Loucy (cell line): Measurements from ENCODE around the gene HIP1R.

Source experiments
- H2AFZ ChIP-seq: fragments of 200-600 bp; sonication (generic); 2 replicates; pipeline ENCODE4 v1.6.0; 2016; ENCODE audit warnings: antibody characterized with exemption, mild to moderate bottlenecking, low read length, moderate library complexity
- H3F3A ChIP-seq: fragments of 200-600 bp; 2 replicates; pipeline ENCODE4 v1.6.0; 2016; ENCODE audit warnings: antibody characterized with exemption, low read depth, mild to moderate bottlenecking
- H3K27me3 ChIP-seq: fragments of 200-600 bp; sonication (generic); 2 replicates; pipeline ENCODE4 v1.6.1; 2014; ENCODE audit warnings: low read length, mild to moderate bottlenecking; ENCODE audit not compliant: insufficient read depth, poor library complexity, severe bottlenecking
- H3K36me3 ChIP-seq: fragments of 200-600 bp; sonication (generic); 2 replicates; pipeline ENCODE4 v1.6.1; 2016; ENCODE audit warnings: low read length; ENCODE audit not compliant: insufficient read depth
- H3K4me1 ChIP-seq: fragments of 200-600 bp; sonication (generic); 2 replicates; pipeline ENCODE4 v1.5.1; 2014; ENCODE audit warnings: low read length, mild to moderate bottlenecking; ENCODE audit not compliant: insufficient read depth, poor library complexity, severe bottlenecking
- H3K4me2 ChIP-seq: fragments of 200-600 bp; sonication (generic); 2 replicates; pipeline ENCODE4 v1.6.0; 2014; ENCODE audit warnings: antibody characterized with exemption, low read length, low read depth, mild to moderate bottlenecking; ENCODE audit not compliant: poor library complexity, severe bottlenecking
- H3K4me3 ChIP-seq: fragments of 200-600 bp; sonication (generic); 2 replicates; pipeline ENCODE4 v1.5.1; 2014; ENCODE audit warnings: low read length, mild to moderate bottlenecking, mixed read lengths; ENCODE audit not compliant: poor library complexity, severe bottlenecking
- H3K79me2 ChIP-seq: fragments of 200-600 bp; sonication (generic); 2 replicates; pipeline ENCODE4 v1.6.1; 2014; ENCODE audit warnings: low read length; ENCODE audit not compliant: insufficient read depth
- H3K9ac ChIP-seq: fragments of 200-600 bp; sonication (generic); 2 replicates; pipeline ENCODE4 v1.6.0; 2014; ENCODE audit warnings: mild to moderate bottlenecking, low read depth, low read length, moderate library complexity; ENCODE audit not compliant: poor library complexity, severe bottlenecking
- H3K9me2 ChIP-seq: fragments of 200-600 bp; sonication (generic); replicated peaks from 2 replicates; pipeline ENCODE4 v1.6.1; 2016; ENCODE audit warnings: low read depth, low read length, mixed read lengths
- H3K9me3 ChIP-seq: fragments of 200-600 bp; sonication (generic); 2 replicates; pipeline ENCODE4 v1.6.1; 2014; ENCODE audit warnings: mild to moderate bottlenecking, antibody characterized with exemption, low read length, low read depth; ENCODE audit not compliant: insufficient read depth
- H4K20me1 ChIP-seq: fragments of 200-600 bp; sonication (generic); 2 replicates; pipeline ENCODE4 v1.6.0; 2014; ENCODE audit warnings: antibody characterized with exemption, low read length, mild to moderate bottlenecking; ENCODE audit not compliant: insufficient read depth, poor library complexity, severe bottlenecking
- EZH2phosphoT487 ChIP-seq: fragments of 200-600 bp; IDR thresholded peaks from 2 replicates; pipeline ENCODE4 v1.6.1; 2018; ENCODE audit warnings: antibody characterized with exemption, mild to moderate bottlenecking, moderate library complexity, borderline replicate concordance
- TF ChIP-seq, protein P1 (sequence below): fragments of 200-600 bp; sonication (generic); conservative IDR thresholded peaks from 2 replicates; pipeline ENCODE4 v1.5.1; 2014; ENCODE audit warnings: mild to moderate bottlenecking, antibody characterized with exemption, low read length

HIP1R gene

DNA sequence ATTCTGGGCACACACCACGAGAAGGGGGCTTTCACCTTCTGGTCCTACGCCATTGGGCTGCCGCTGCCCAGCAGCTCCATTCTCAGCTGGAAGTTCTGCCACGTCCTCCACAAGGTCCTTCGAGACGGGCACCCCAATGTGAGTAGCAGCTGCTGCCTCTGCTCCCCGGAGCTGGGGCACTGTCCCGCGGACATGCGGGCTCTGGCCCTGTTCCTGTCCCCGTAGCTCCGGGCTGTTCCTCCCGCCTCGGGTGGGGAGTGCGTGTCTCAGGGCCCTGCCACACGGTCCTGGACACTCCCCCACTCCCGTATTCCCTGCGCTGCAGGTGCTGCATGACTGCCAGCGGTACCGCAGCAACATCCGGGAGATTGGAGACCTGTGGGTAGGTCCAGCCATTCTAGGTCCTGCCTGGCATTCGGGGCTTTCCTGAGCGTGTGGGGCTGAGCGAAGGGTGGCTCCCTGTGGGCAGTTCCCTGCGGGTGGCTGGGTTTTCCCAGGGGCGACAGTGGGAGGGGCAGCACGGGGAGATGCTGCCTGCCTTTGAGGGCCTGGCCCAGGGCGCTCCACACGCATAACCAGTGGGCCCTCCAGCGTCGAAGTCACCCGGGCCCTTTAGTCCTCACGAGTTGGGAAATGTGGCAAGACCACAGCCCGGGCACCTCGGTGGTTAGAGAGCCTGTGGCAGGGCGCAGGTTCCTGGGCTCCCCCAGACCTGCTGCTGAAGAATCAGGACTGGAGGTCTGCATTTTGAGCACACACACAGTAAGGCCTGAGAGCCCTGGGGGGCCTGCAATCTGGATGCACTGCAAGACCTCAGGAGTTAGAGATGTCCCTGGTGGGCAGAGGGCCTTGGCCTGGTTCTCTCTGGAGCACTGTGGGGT is 13.5 kb downstream of the HIP1R start:
- no peaks in the 10 kb centered on the region for H3K27me3 ChIP-seq
- H3K9me2 ChIP-seq: no peaks in the 10 kb centered on the region
- no peak overlapping the region for H2AFZ ChIP-seq
- peaks cover 5% of the 10 kb centered on the region for H3K79me2 ChIP-seq
- peaks cover 13% of the 10 kb centered on the region; the same call in 1 of the 2 replicates for H3K36me3 ChIP-seq
- no peak overlapping the region for H3K4me2 ChIP-seq
- TF ChIP-seq, protein P1, sequence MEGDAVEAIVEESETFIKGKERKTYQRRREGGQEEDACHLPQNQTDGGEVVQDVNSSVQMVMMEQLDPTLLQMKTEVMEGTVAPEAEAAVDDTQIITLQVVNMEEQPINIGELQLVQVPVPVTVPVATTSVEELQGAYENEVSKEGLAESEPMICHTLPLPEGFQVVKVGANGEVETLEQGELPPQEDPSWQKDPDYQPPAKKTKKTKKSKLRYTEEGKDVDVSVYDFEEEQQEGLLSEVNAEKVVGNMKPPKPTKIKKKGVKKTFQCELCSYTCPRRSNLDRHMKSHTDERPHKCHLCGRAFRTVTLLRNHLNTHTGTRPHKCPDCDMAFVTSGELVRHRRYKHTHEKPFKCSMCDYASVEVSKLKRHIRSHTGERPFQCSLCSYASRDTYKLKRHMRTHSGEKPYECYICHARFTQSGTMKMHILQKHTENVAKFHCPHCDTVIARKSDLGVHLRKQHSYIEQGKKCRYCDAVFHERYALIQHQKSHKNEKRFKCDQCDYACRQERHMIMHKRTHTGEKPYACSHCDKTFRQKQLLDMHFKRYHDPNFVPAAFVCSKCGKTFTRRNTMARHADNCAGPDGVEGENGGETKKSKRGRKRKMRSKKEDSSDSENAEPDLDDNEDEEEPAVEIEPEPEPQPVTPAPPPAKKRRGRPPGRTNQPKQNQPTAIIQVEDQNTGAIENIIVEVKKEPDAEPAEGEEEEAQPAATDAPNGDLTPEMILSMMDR: no peak
- no peak for TF ChIP-seq EZH2phosphoT487
- peaks cover 4% of the 10 kb centered on the region for H4K20me1 ChIP-seq
- no peaks in the 10 kb centered on the region for H3F3A ChIP-seq
- no peaks in the 10 kb centered on the region for H3K9me3 ChIP-seq
- no peak overlapping the region for H3K9ac ChIP-seq
- no peak overlapping the region for H3K4me3 ChIP-seq
- H3K4me1 ChIP-seq: no peaks in the 10 kb centered on the region

DNA sequence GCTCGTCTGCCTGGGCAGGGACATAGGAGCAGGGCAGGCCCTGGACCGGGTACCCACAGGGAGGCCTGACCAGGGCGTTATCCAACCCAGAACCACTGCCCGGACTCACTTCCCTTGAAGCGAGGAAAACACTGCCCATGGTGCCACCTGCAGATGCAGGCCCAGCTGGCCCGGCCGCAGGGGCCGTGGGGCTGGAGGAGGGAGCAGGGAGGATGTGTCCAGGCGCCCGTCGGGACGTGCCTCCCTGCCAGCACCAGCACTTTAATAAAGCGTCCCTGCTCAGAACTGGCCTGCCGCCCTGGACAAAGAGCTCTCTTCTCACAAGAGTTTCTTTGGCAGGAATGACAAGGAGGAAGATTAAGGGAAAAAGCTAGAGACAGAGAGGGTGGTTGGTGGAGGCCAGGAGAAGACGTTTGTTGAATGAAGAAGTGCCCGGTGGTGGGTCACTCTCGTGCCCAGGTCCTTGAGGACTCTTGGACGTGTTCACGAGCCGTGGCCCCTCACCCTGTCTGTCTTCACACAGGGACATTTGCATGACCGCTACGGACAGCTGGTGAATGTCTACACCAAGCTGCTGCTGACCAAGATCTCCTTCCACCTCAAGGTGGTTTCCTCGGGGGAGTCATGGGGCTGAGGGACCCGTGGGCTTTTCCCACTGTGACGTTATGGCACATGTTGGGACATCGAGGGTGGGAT is 14.2 kb downstream of the HIP1R start:
- no peak overlapping the region for H3K4me3 ChIP-seq
- H2AFZ ChIP-seq: no peak overlapping the region
- H3K27me3 ChIP-seq: no peaks in the 10 kb centered on the region
- H3K9ac ChIP-seq: no peak overlapping the region
- H4K20me1 ChIP-seq: peaks cover 4% of the 10 kb centered on the region
- no peaks in the 10 kb centered on the region for H3K9me2 ChIP-seq
- no peaks in the 10 kb centered on the region for H3K9me3 ChIP-seq
- peaks cover 13% of the 10 kb centered on the region; the same call in 1 of the 2 replicates for H3K36me3 ChIP-seq
- no peaks in the 10 kb centered on the region for H3K4me1 ChIP-seq
- no peaks in the 10 kb centered on the region for H3F3A ChIP-seq
- no peak overlapping the region for H3K4me2 ChIP-seq
- TF ChIP-seq, protein P1: no peak
- TF ChIP-seq EZH2phosphoT487: no peak
- peaks cover 4% of the 10 kb centered on the region for H3K79me2 ChIP-seq

DNA sequence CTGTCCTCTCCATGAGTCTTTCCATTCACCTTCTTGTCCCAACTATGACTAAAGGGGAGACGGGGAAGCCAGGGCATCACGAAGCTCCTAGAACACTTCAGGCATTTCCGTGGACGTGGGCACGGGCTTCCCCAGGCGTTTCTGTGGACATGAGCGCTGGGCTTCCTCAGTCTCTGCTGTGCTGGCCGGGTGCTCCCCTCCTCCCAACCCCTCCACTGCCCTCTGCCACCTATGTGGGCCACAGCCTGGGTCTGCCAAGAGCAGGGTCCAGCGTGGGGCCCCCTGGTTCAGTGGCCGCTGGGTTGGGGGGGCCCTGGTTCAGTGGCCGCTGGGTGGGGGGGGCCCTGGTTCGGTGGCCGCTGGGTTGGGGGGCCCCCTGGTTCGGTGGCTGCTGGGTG is 14.8 kb downstream of the HIP1R start:
- no peaks in the 10 kb centered on the region for H3K9me3 ChIP-seq
- H4K20me1 ChIP-seq: peaks cover 4% of the 10 kb centered on the region
- H3K9ac ChIP-seq: no peak overlapping the region
- H3K4me1 ChIP-seq: no peaks in the 10 kb centered on the region
- no peak overlapping the region for H3K4me2 ChIP-seq
- no peak overlapping the region for H3K4me3 ChIP-seq
- H3F3A ChIP-seq: no peaks in the 10 kb centered on the region
- H3K36me3 ChIP-seq: peaks cover 13% of the 10 kb centered on the region; the same call in 1 of the 2 replicates
- H2AFZ ChIP-seq: no peak overlapping the region
- no peaks in the 10 kb centered on the region for H3K27me3 ChIP-seq
- H3K79me2 ChIP-seq: peaks cover 4% of the 10 kb centered on the region
- H3K9me2 ChIP-seq: no peaks in the 10 kb centered on the region
- TF ChIP-seq, protein P1: no peak
- TF ChIP-seq EZH2phosphoT487: no peak
